CD4-positive, alpha-beta memory T cell (primary cell): ENCODE results near the gene CALN1. TPM values are rescaled to one million over a fixed set of nuclear protein-coding genes. Genes with fewer than 3 reads are reported as not detected.

ENCODE experiments used
- CTCF ChIA-PET: fragments of 350-600 bp; sonication (Branson Sonifier 250); formaldehyde crosslinking; loops from one replicate; lab custom pipeline; 2021; ENCODE audit warnings: inconsistent platforms; ENCODE audit not compliant: partially characterized antibody; lab: Charles Lee
- POLR2A ChIA-PET: fragments of 350-600 bp; sonication (Branson Sonifier 250); formaldehyde crosslinking; loops from one replicate; lab custom pipeline; 2021; ENCODE audit not compliant: partially characterized antibody; lab: Charles Lee
- DNase-seq, 5 donors: peaks; one replicate each; pipeline versions ENCODE4 v3.0.0 to v3.0.0-alpha.2; 2020 to 2022; ENCODE audit warnings: mixed read lengths in 1 of 5
- H3K27ac ChIP-seq: one replicate; pipeline ENCODE4 v1.7.0; 2013; ENCODE audit warnings: low read depth, low read length
- H3K27me3 ChIP-seq: 2 replicates; pipeline ENCODE4 v1.7.0; 2013; ENCODE audit warnings: mild to moderate bottlenecking, low read length, moderate library complexity; ENCODE audit not compliant: insufficient read depth
- H3K36me3 ChIP-seq: 2 replicates; pipeline ENCODE4 v1.7.0; 2013; ENCODE audit warnings: mild to moderate bottlenecking, low read length, moderate library complexity; ENCODE audit not compliant: insufficient read depth
- H3K4me1 ChIP-seq: 2 replicates; pipeline ENCODE4 v1.7.0; 2013; ENCODE audit warnings: mild to moderate bottlenecking, low read length, moderate library complexity; ENCODE audit not compliant: insufficient read depth
- H3K4me3 ChIP-seq, 2 donors: one replicate each; pipeline ENCODE4 v1.7.0; 2013; ENCODE audit warnings: low read length in 2 of 2, mild to moderate bottlenecking in 1 of 2
- H3K9me3 ChIP-seq, 2 donors: one replicate each; pipeline ENCODE4 v1.7.0; 2013; ENCODE audit warnings: low read length in 2 of 2, control low read depth in 1 of 2; ENCODE audit not compliant: control insufficient read depth in 1 of 2
- H3K27ac Mint-ChIP-seq, 7 donors: one replicate each; pipeline ENCODE4 v1.8.0; 2020 to 2021; ENCODE audit warnings: mixed read lengths in 7 of 7, mild to moderate bottlenecking in 6 of 7, inconsistent platforms in 3 of 7, moderate library complexity in 3 of 7
- H3K27me3 Mint-ChIP-seq, 2 donors: one replicate each; pipeline ENCODE4 v1.8.0; 2020 to 2021; ENCODE audit warnings: mixed read lengths in 2 of 2
- H3K36me3 Mint-ChIP-seq, 2 donors: one replicate each; pipeline ENCODE4 v1.8.0; 2020 to 2021; ENCODE audit warnings: mixed read lengths in 2 of 2, inconsistent platforms in 1 of 2, mild to moderate bottlenecking in 1 of 2
- H3K4me1 Mint-ChIP-seq, 4 donors: one replicate each; pipeline ENCODE4 v1.8.0; 2020 to 2021; ENCODE audit warnings: mixed read lengths in 4 of 4, mild to moderate bottlenecking in 1 of 4
- H3K4me3 Mint-ChIP-seq, 8 donors: one replicate each; pipeline ENCODE4 v1.8.0; 2020 to 2021; ENCODE audit warnings: mixed read lengths in 8 of 8, mild to moderate bottlenecking in 7 of 8, moderate library complexity in 6 of 8, inconsistent platforms in 3 of 8
- H3K9me3 Mint-ChIP-seq, 8 donors: one replicate each; pipeline ENCODE4 v1.8.0; 2020 to 2021; ENCODE audit warnings: mixed read lengths in 8 of 8, mild to moderate bottlenecking in 5 of 8, inconsistent platforms in 3 of 8, moderate library complexity in 1 of 8
- intact Hi-C: fragments of 100-400 bp; cut with micrococcal nuclease; formaldehyde crosslinking; loops from one replicate; pipeline ENCODE4 v1.15.1; 2023
- polyA plus RNA-seq, 2 donors: library from polyadenylated mRNA; unstranded; fragments of 300-500 nt; fragmentation: Illumina TruSeq; gene quantifications; one replicate each; pipeline ENCODE4 v1.2.3, GENCODE V29; 2021
- total RNA-seq, 2 experiments: library from RNA; stranded (reverse); gene quantifications; one replicate each; pipeline ENCODE4 v1.2.3, GENCODE V29; 2021

CALN1 gene
- total and polyA plus RNA-seq, 4 experiments from 2014 or later: not detected

GRCh38 chr7:72325561-72325960 lies 86.6 kb downstream of the CALN1 start:
- Mint-ChIP-seq H3K4me3 (no peak overlapping the region), H3K27me3 (no peaks in the 10 kb centered on the region), H3K36me3 (no peaks in the 10 kb centered on the region), H3K4me1 (no peaks in the 10 kb centered on the region), H3K9me3 (peaks cover 0 to 8% (median 3%) of the 10 kb centered on the region in 8 donors), H3K27ac (no peak overlapping the region)
- ChIA-PET POLR2A (no interaction called here), CTCF (no interaction called here)
- H3K27ac ChIP-seq: no peak overlapping the region
- H3K27me3 ChIP-seq: no peaks in the 10 kb centered on the region
- DNase-seq: no peak
- H3K36me3 ChIP-seq: no peaks in the 10 kb centered on the region
- H3K4me1 ChIP-seq: no peaks in the 10 kb centered on the region
- no peak overlapping the region for H3K4me3 ChIP-seq
- H3K9me3 ChIP-seq: no peaks in the 10 kb centered on the region
- intact Hi-C loops: no loop called here

GRCh38 chr7:72321637-72322036 lies 90.5 kb downstream of the CALN1 start:
- Mint-ChIP-seq H3K27ac (no peak overlapping the region), H3K27me3 (no peaks in the 10 kb centered on the region)

GRCh38 chr7:72321081-72321480 lies 91.1 kb downstream of the CALN1 start:
- Histone ChIP-seq H3K27ac (no peak overlapping the region), H3K4me3 (no peak overlapping the region), H3K27me3 (no peaks in the 10 kb centered on the region), H3K9me3 (no peaks in the 10 kb centered on the region), H3K4me1 (no peaks in the 10 kb centered on the region), H3K36me3 (no peaks in the 10 kb centered on the region)
- POLR2A ChIA-PET: no interaction called here
- intact Hi-C loops: no loop called here
- H3K27ac Mint-ChIP-seq: no peak overlapping the region
- CTCF ChIA-PET: no interaction called here
- no peaks in the 10 kb centered on the region for H3K36me3 Mint-ChIP-seq
- peaks cover 0 to 12% (median 3%) of the 10 kb centered on the region in 8 donors for H3K9me3 Mint-ChIP-seq
- no peak overlapping the region for H3K4me3 Mint-ChIP-seq
- DNase-seq: no peak
- no peaks in the 10 kb centered on the region for H3K4me1 Mint-ChIP-seq
- H3K27me3 Mint-ChIP-seq: no peaks in the 10 kb centered on the region

More at GRCh38 chr7:72321637-72322036, 90.5 kb downstream of the CALN1 start:
- H3K36me3 Mint-ChIP-seq: no peaks in the 10 kb centered on the region
- H3K9me3 ChIP-seq: no peaks in the 10 kb centered on the region
- no peaks in the 10 kb centered on the region for H3K4me1 Mint-ChIP-seq
- ChIA-PET POLR2A (no interaction called here), CTCF (no interaction called here)
- no peaks in the 10 kb centered on the region for H3K27me3 ChIP-seq
- peaks cover 0 to 12% (median 2%) of the 10 kb centered on the region in 8 donors for H3K9me3 Mint-ChIP-seq
- no peaks in the 10 kb centered on the region for H3K36me3 ChIP-seq
- H3K4me1 ChIP-seq: no peaks in the 10 kb centered on the region
- H3K4me3 ChIP-seq: no peak overlapping the region
- no peak overlapping the region for H3K4me3 Mint-ChIP-seq
- no peak overlapping the region for H3K27ac ChIP-seq
- intact Hi-C loops: no loop called here
- DNase-seq: no peak

- Histone ChIP-seq H3K9me3 (no peaks in the 10 kb centered on the region), H3K4me1 (no peaks in the 10 kb centered on the region), H3K4me3 (no peak overlapping the region), H3K36me3 (no peaks in the 10 kb centered on the region), H3K27me3 (no peaks in the 10 kb centered on the region), H3K27ac (no peak overlapping the region)
- POLR2A ChIA-PET: no interaction called here
- Mint-ChIP-seq H3K36me3 (no peaks in the 10 kb centered on the region), H3K4me1 (no peaks in the 10 kb centered on the region), H3K27ac (no peak overlapping the region), H3K9me3 (peaks cover 0 to 12% (median 3%) of the 10 kb centered on the region in 8 donors), H3K27me3 (peaks cover 0 to 2% of the 10 kb centered on the region in 2 donors), H3K4me3 (no peak overlapping the region)
- CTCF ChIA-PET: no interaction called here
- no peak for DNase-seq
- intact Hi-C loops: no loop called here
These were observed 94.8 kb downstream of the CALN1 start for GRCh38 chr7:72317341-72317740.

- Histone ChIP-seq H3K4me3 (no peak overlapping the region), H3K27me3 (no peaks in the 10 kb centered on the region), H3K27ac (no peak overlapping the region), H3K9me3 (no peaks in the 10 kb centered on the region), H3K36me3 (no peaks in the 10 kb centered on the region), H3K4me1 (no peaks in the 10 kb centered on the region)
- POLR2A ChIA-PET: no interaction called here
- Mint-ChIP-seq H3K4me1 (no peaks in the 10 kb centered on the region), H3K9me3 (peaks cover 0 to 11% (median 2%) of the 10 kb centered on the region in 8 donors), H3K36me3 (no peaks in the 10 kb centered on the region), H3K4me3 (no peak overlapping the region), H3K27me3 (peaks cover 0 to 2% of the 10 kb centered on the region in 2 donors), H3K27ac (no peak overlapping the region)
- intact Hi-C loops: no loop called here
- CTCF ChIA-PET: no interaction called here
- no peak for DNase-seq
These were observed 96.0 kb downstream of the CALN1 start for GRCh38 chr7:72316148-72316547.

- no peak overlapping the region for H3K4me3 Mint-ChIP-seq
- H3K4me1 Mint-ChIP-seq: no peaks in the 10 kb centered on the region
- H3K36me3 Mint-ChIP-seq: no peaks in the 10 kb centered on the region
- CTCF ChIA-PET: no interaction called here
- no peak overlapping the region for H3K4me3 ChIP-seq
- no peaks in the 10 kb centered on the region for H3K4me1 ChIP-seq
- intact Hi-C loops: no loop called here
- H3K9me3 ChIP-seq: no peaks in the 10 kb centered on the region
- H3K36me3 ChIP-seq: no peaks in the 10 kb centered on the region
- no peak for DNase-seq
- no peak overlapping the region for H3K27ac ChIP-seq
- H3K9me3 Mint-ChIP-seq: peaks cover 0 to 11% (median under 1%) of the 10 kb centered on the region in 8 donors
- H3K27me3 ChIP-seq: no peaks in the 10 kb centered on the region
- no peak overlapping the region for H3K27ac Mint-ChIP-seq
- H3K27me3 Mint-ChIP-seq: peaks cover 0 to 2% of the 10 kb centered on the region in 2 donors
- POLR2A ChIA-PET: no interaction called here
These were observed 98.2 kb downstream of the CALN1 start for GRCh38 chr7:72313906-72314305.

- Histone ChIP-seq H3K36me3 (no peaks in the 10 kb centered on the region), H3K27ac (no peak overlapping the region), H3K4me3 (no peak overlapping the region), H3K4me1 (no peaks in the 10 kb centered on the region), H3K27me3 (no peaks in the 10 kb centered on the region), H3K9me3 (no peaks in the 10 kb centered on the region)
- no peak overlapping the region for H3K4me3 Mint-ChIP-seq
- H3K4me1 Mint-ChIP-seq: no peaks in the 10 kb centered on the region
- ChIA-PET POLR2A (no interaction called here), CTCF (no interaction called here)
- H3K9me3 Mint-ChIP-seq: peaks cover 0 to 10% (median 3%) of the 10 kb centered on the region in 8 donors
- no peak for DNase-seq
- no peak overlapping the region for H3K27ac Mint-ChIP-seq
- peaks cover 2 to 3% of the 10 kb centered on the region in 2 donors for H3K27me3 Mint-ChIP-seq
- intact Hi-C loops: no loop called here
- H3K36me3 Mint-ChIP-seq: no peaks in the 10 kb centered on the region
These were observed 101.8 kb downstream of the CALN1 start for GRCh38 chr7:72310301-72310700.

- Mint-ChIP-seq H3K4me1 (no peaks in the 10 kb centered on the region), H3K27me3 (peaks cover 2 to 3% of the 10 kb centered on the region in 2 donors), H3K4me3 (no peak overlapping the region), H3K9me3 (peaks cover 0 to 10% (median 3%) of the 10 kb centered on the region in 8 donors), H3K27ac (no peak overlapping the region), H3K36me3 (no peaks in the 10 kb centered on the region)
- Histone ChIP-seq H3K27ac (no peak overlapping the region), H3K36me3 (no peaks in the 10 kb centered on the region), H3K4me1 (no peaks in the 10 kb centered on the region), H3K4me3 (no peak overlapping the region), H3K9me3 (no peaks in the 10 kb centered on the region), H3K27me3 (no peaks in the 10 kb centered on the region)
- DNase-seq: no peak
- ChIA-PET CTCF (no interaction called here), POLR2A (no interaction called here)
- intact Hi-C loops: no loop called here
These were observed 102.7 kb downstream of the CALN1 start for GRCh38 chr7:72309476-72309875.
